GM18520 (cell line): ENCODE results near the gene LYVE1.
"Not testable (repeated sequence)": the region's sequence is repeated elsewhere in the genome, so short reads cannot be mapped to it uniquely, and the experiment has no call there.

ENCODE experiments used
- ATAC-seq: cut with Tn5 transposase; IDR thresholded peaks from one replicate; pipeline ENCODE4 v1.9.1; 2021; ENCODE audit not compliant: unreplicated experiment

The LYVE1 gene

GRCh38 chr11:10568486-10568941, at the start of gene LYVE1:
Gene LYVE1, minus strand, starts transcription at chr11:10568665. Its CDS starts 133 bp downstream, at chr11:10568532.
- no peak for ATAC-seq

DNA sequence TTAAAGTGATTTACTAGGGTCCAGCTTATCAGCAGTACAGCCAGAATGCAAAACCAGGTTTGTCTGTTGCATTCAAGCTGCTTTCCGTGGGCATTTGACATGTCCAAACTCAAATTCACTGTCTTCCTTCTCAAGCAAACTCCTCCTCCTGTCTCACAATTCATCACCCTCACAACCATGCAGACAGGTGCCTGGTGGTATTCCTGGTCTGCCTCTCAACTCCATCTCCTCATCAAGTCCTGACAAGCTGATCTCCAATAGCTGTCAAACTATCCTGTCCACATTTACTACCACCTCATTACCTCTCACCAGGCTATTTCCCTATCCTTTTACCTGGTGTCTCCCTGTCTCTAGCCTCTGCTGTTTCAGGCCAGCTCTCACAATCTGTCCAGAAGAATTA, 49.1 kb upstream of the LYVE1 start:
- ATAC-seq: no peak

GRCh38 chr11:10611979-10612862, 43.8 kb upstream of the LYVE1 start:
- no peak for ATAC-seq

- ATAC-seq: no peak
Measured at GRCh38 chr11:10609636-10610035, 41.2 kb upstream of the LYVE1 start.

GRCh38 chr11:10608584-10608983, 40.1 kb upstream of the LYVE1 start:
- ATAC-seq: no peak

DNA sequence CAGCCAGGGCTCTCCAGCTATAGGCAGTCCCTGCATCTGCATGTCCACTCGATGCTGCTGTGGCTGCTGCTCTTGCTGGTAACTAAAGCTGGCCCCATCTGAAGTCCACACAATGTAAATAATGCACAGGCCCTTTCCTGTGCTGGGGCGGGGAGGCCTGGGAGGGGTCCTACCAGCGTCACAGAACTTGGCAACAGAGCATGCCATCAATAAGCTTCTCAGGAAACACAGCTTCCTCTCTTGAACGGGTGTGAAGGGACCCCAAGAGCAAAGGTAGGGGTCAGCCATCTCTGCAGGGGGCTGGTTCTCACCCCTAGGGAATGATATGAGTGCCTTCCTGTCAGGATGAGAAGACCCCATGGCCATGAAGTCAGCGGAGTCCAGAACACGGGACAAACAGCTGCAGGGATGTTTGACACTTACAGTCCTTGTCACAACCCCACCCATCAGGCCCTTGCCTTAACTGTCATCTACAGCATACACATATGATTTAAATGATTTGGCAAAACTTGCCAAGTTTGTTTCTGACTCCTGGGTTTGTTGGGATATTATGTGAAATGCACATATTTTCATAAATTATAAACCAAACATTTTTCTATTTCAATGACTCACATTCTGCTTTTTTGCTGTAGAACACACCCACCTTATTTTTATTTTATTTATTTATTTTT, 39.1 kb upstream of the LYVE1 start:
- ATAC-seq: no peak

DNA sequence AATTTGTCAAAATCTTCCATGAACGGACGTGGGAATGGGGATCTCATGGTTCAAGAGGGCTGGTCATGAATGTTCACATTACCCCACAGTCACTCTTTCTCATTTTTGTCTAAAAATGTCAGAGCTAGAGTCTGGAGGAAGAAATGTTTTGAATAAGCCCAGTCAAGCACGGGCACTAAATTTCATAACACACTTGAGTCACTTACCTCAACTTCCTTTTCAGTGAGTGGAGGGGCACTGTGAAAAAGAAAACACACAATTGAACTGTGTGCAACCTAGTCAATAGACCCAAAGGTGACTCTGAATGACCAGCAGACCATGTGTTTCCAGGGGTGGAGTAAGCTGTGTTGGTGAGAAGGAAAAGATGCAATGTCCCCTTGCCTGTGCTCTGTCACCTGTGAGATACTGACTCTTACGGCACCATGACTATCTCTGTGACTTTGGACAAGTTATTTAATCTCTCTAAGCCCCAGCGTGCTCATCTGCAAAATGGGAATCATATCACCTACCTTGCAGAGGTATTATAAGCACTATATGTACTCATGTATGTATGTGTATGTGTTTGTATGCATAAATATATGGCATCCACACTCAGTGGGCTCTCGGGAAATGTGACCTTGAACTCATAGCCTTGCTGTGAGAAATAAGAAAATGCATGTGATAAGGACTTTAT, 38.2 kb upstream of the LYVE1 start:
- no peak for ATAC-seq

- ATAC-seq: no peak
Measured at GRCh38 chr11:10605941-10606381, 37.5 kb upstream of the LYVE1 start.

DNA sequence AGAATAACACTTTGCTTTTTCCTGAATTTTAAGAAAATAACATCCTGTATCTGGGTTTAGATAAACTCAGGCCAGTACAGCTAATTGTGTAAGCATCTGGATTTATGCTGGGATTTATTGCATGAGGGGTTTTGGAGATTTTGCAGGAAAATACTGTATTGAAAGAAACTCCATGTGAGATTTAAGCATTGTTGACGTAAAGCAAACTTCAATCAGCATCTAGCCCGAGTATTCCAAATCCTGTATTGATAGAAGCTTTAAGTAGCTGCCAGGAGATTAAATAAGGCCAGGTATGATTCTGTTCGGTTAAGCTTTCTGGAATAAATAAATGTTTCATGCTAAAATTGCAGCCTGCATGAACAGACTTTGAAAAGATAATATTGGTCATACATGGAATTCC, 36.3 kb upstream of the LYVE1 start:
- ATAC-seq: no peak

DNA sequence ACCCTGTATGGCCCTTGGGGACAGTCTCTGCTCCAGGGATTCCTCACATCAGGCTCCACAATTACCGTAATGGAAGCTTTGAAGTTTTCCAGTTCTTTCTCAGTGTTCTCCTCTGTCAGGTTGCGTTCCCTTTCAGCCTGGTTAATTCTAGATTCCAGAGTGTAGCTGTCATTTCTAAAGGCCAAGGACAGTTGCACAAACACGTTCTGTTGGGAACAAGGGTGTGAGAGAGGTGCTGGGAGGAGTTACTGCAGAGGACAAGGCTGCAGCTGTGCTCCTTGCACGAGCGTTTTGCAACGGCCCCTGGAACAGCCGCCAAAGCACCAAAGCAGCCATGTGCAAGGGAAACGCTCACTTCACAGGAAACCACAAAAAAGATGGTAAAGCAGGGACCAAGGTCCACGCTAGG, 35.9 kb upstream of the LYVE1 start:
- no peak for ATAC-seq

- ATAC-seq: no peak
Measured at GRCh38 chr11:10603721-10604297, 35.3 kb upstream of the LYVE1 start.

GRCh38 chr11:10602945-10603344, 34.5 kb upstream of the LYVE1 start:
- no peak for ATAC-seq

- no peak for ATAC-seq
Measured at GRCh38 chr11:10602366-10602765, 33.9 kb upstream of the LYVE1 start.

DNA sequence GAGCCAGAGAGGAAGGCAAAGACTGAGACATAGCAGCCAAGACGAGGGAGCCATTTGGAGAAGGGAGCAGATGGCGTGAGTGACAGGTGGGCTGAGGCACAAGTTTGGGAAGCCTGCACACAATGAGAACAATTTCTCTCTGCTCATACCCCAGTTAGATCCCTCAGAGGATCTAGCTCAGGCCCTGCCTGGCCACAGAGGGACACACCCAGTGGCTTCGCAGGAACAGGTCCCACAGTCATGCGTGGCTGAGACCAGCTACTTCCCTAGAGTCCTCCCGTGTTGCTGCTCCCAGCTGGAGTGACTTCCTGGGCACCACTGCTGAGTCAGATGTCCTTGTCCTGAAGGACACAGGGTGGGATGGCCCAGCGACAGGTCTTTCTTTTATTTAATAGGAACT, 33.4 kb upstream of the LYVE1 start:
- no peak for ATAC-seq

GRCh38 chr11:10600570-10601248, 32.2 kb upstream of the LYVE1 start:
- ATAC-seq: no peak

GRCh38 chr11:10599388-10600175, 31.1 kb upstream of the LYVE1 start:
- no peak for ATAC-seq

DNA sequence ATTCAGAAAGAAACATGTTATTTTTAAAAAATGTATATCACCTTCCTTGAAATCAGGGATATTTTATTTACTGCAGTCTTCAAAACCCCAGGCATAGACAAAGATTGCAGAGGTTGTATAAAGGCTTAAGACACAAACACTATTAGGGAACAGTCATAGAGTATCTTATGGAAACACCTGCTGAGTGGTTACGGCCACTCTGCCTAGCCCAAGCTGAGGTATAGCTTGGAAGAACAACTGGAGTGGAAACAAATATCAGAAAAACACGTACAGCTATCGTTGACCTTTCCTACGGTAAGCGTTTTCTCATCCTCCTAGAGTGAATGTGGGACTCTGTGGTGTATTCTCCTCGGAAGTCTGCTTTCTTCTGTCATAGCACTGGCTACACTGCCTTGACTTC, 30.4 kb upstream of the LYVE1 start:
- no peak for ATAC-seq

GRCh38 chr11:10597877-10598351, 29.4 kb upstream of the LYVE1 start:
- no peak for ATAC-seq

DNA sequence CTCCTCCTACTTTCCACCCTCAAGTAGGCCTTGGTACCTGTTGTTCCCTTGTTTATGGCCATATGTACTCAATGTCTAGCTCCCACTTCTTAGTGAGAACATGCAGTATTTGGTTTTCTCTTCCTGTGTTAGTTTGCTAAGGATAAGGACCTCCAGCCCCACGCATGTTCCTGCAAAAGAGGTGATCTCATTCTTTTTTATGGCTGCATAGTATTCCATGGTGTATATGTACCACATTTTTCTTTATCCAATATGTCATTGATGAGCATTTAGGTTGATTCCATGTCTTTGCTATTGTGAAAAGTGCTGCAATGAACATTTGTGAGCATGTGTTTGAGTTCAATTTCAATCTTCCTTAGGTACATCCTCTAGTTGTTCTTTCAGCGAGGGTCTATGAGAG, 27.4 kb upstream of the LYVE1 start:
- not testable (repeated sequence) for ATAC-seq

- no peak for ATAC-seq
Measured at GRCh38 chr11:10594407-10594806, 25.9 kb upstream of the LYVE1 start.
